GM12878 (cell line): ENCODE results near the gene PDIA5. TPM values are rescaled to one million over a fixed set of nuclear protein-coding genes. Genes with fewer than 3 reads are reported as not detected.

ENCODE experiments used
- ATAC-seq: fragments of 200-7000 bp; cut with Tn5 transposase; 3 replicates; pipeline ENCODE4 v1.9.1; 2020; ENCODE audit warnings: mild to moderate bottlenecking, moderate library complexity
- BruUV-seq: library from RNA; stranded (reverse); fragments of 400-500 nt; replicated peaks from 2 replicates; lab custom pipeline; 2021; lab: Mats Ljungman, UMichigan
- CTCF ChIA-PET: fragments of 300-600 bp; sonication (Branson Sonifier 250); formaldehyde crosslinking; extraction: SDS; loops from one replicate; lab custom pipeline; 2021; ENCODE audit warnings: inconsistent platforms; lab: Yijun Ruan, JAX
- POLR2A ChIA-PET: fragments of 350-600 bp; formaldehyde crosslinking; extraction: SDS; loops from one replicate; lab custom pipeline; 2021; ENCODE audit warnings: inconsistent platforms; lab: Charles Lee
- RAD21 ChIA-PET: fragments of 300-600 bp; sonication (Branson Sonifier 250); formaldehyde crosslinking; loops from one replicate; lab custom pipeline; 2023; ENCODE audit warnings: antibody characterized with exemption; ENCODE audit not compliant: unreplicated experiment; lab: Charles Lee
- SMC1A ChIA-PET: fragments of 300-600 bp; sonication (Branson Sonifier 250); formaldehyde crosslinking; loops from one replicate; lab custom pipeline; 2023; ENCODE audit not compliant: unreplicated experiment, uncharacterized antibody; lab: Charles Lee
- DNase-seq: peaks from one replicate; pipeline ENCODE4 v3.0.0-alpha.2; 2011; ENCODE audit warnings: low read depth, low spot score
- FAIRE-seq: peaks from 3 replicates; lab custom pipeline; 2011; peaks lifted over from hg19 to GRCh38; lab: Jason Lieb, UNC
- H2AFZ ChIP-seq: 2 replicates; pipeline ENCODE4 v1.6.0; 2011; ENCODE audit warnings: low read depth, low read length, control low read depth; ENCODE audit not compliant: control insufficient read depth
- H3K27ac ChIP-seq: 2 replicates; pipeline ENCODE4 v1.5.1; 2011; ENCODE audit warnings: control low read depth; ENCODE audit not compliant: control insufficient read depth, insufficient read depth
- H3K27me3 ChIP-seq, 2 experiments: replicated peaks in 1 of 2; 2 replicates each; pipeline versions ENCODE4 v1.6.0 to v1.6.1; 2011; ENCODE audit warnings: low read length in 1 of 2; ENCODE audit not compliant: control insufficient read depth in 2 of 2, insufficient read depth in 2 of 2
- H3K36me3 ChIP-seq, 2 experiments: 2 replicates each; pipeline ENCODE4 v1.5.1; 2011; ENCODE audit warnings: low read length in 1 of 2; ENCODE audit not compliant: control insufficient read depth in 2 of 2, insufficient read depth in 2 of 2
- H3K4me1 ChIP-seq: 2 replicates; pipeline ENCODE4 v1.6.1; 2011; ENCODE audit warnings: mild to moderate bottlenecking, low read length, moderate library complexity, mixed read lengths; ENCODE audit not compliant: control insufficient read depth, insufficient read depth
- H3K4me2 ChIP-seq: 2 replicates; pipeline ENCODE4 v1.6.0; 2011; ENCODE audit warnings: control low read depth; ENCODE audit not compliant: control insufficient read depth, insufficient read depth
- H3K4me3 ChIP-seq: fragments of 200-600 bp; sonication (generic); 2 replicates; pipeline ENCODE4 v1.5.1; 2016
- H3K79me2 ChIP-seq: 2 replicates; pipeline ENCODE4 v1.6.0; 2011; ENCODE audit warnings: low read length; ENCODE audit not compliant: control insufficient read depth, insufficient read depth
- H3K9ac ChIP-seq: 2 replicates; pipeline ENCODE4 v1.8.0; 2011; ENCODE audit warnings: low read length, control low read depth, mixed read lengths; ENCODE audit not compliant: control insufficient read depth, insufficient read depth
- H3K9me3 ChIP-seq: replicated peaks from 3 replicates; pipeline ENCODE4 v1.5.1; 2011; ENCODE audit warnings: mild to moderate bottlenecking, low read length; ENCODE audit not compliant: control insufficient read depth, insufficient read depth
- H4K20me1 ChIP-seq: 2 replicates; pipeline ENCODE4 v1.6.0; 2011; ENCODE audit not compliant: control insufficient read depth, insufficient read depth
- BHLHE40 ChIP-seq, 2 experiments: fragments of 450-650 bp in 1 of 2; IDR thresholded peaks; 2 replicates each; pipeline ENCODE4 v1.6.1; 2011 to 2017; ENCODE audit warnings: low read depth in 2 of 2, borderline replicate concordance in 1 of 2, improper control_type of control experiment in 1 of 2, low read length in 1 of 2, mild to moderate bottlenecking in 1 of 2
- EGR1 ChIP-seq, 2 experiments: IDR thresholded peaks; 1 replicate in 1 of 2; 2 replicates in 1 of 2; pipeline ENCODE4 v1.6.1; 2011 to 2012; ENCODE audit warnings: low read depth in 2 of 2, low read length in 2 of 2, borderline replicate concordance in 1 of 2, mild to moderate bottlenecking in 1 of 2, moderate library complexity in 1 of 2
- NBN ChIP-seq: fragments of 450-650 bp; IDR thresholded peaks from 2 replicates; pipeline ENCODE4 v1.6.1; 2016
- NFYA ChIP-seq: IDR thresholded peaks from 2 replicates; pipeline ENCODE4 v1.6.1; 2011; ENCODE audit warnings: low read depth, mild to moderate bottlenecking, low read length, improper control_type of control experiment, borderline replicate concordance
- NFYB ChIP-seq: IDR thresholded peaks from 2 replicates; pipeline ENCODE4 v1.6.1; 2011; ENCODE audit warnings: low read depth, mild to moderate bottlenecking, low read length, improper control_type of control experiment, moderate library complexity; ENCODE audit not compliant: insufficient read depth
- NR2F1 ChIP-seq: fragments of 450-650 bp; conservative IDR thresholded peaks from 2 replicates; pipeline ENCODE4 v1.6.1; 2017; ENCODE audit warnings: mild to moderate bottlenecking
- WRNIP1 ChIP-seq: IDR thresholded peaks from 2 replicates; pipeline ENCODE4 v1.6.1; 2011; ENCODE audit warnings: low read depth, low read length, improper control_type of control experiment, borderline replicate concordance
- WGBS: methylation state at CpG from one replicate; pipeline ENCODE4 v1.1.6; 2016; ENCODE audit warnings: low lambda C conversion rate; ENCODE audit not compliant: insufficient replicate concordance, insufficient coverage; ENCODE audit errors: missing lambda C conversion rate; 5-methylcytosine and 5-hydroxymethylcytosine counted together
- in situ Hi-C: fragments of 300-500 bp; cut with MboI; formaldehyde crosslinking; loops from 9 replicates; pipeline ENCODE4 v1.14.3; 2018; ENCODE audit warnings: mixed read lengths
- intact Hi-C: fragments of 100-400 bp; cut with micrococcal nuclease; formaldehyde crosslinking; loops from one replicate; pipeline ENCODE4 v1.14.2; 2022; ENCODE audit not compliant: unreplicated experiment
- polyA plus RNA-seq, 11 experiments: library from polyadenylated mRNA; depleted of rRNA in 4 of 11; unstranded in 6 of 11; stranded (reverse) in 5 of 11; fragments of >200 nt; fragmentation: Nextera tagmentation in 4 of 11; fragmentation: Illumina TruSeq in 1 of 11; extraction: Ambion mirVana in 4 of 11; extraction: Trizol in 1 of 11; gene quantifications; 1 replicate in 1 of 11; 2 replicates in 10 of 11; pipeline versions ENCODE4 v1.2.1 to v1.2.3, GENCODE V29; 2011 to 2016; ENCODE audit warnings: inconsistent platforms in 2 of 11, missing spikeins in 2 of 11, low read depth in 1 of 11
- total RNA-seq, 4 experiments: library from RNA; depleted of rRNA in 3 of 4; stranded (reverse); fragments of >200 nt in 3 of 4; fragmentation: Illumina TruSeq in 1 of 4; extraction: Trizol in 1 of 4; gene quantifications; 2 replicates each; pipeline versions ENCODE4 v1.2.1 to v1.2.3, GENCODE V29; 2013 to 2021
- TF ChIP-seq, protein P1 (sequence below): fragments of 450-650 bp; IDR thresholded peaks from 2 replicates; pipeline ENCODE4 v1.6.1; 2016; ENCODE audit warnings: mild to moderate bottlenecking
- TF ChIP-seq, protein P2 (sequence below): fragments of 150-350 bp; IDR thresholded peaks from 2 replicates; pipeline ENCODE4 v1.6.1; 2016; ENCODE audit warnings: low read depth, low read length

The PDIA5 gene
- total and polyA plus RNA-seq, 10 of the 15 experiments (the other 5 are each of a cell fraction or from before 2014, with no cell fraction given), result 4.1 to 24.8 (median 19.2) TPM

DNA sequence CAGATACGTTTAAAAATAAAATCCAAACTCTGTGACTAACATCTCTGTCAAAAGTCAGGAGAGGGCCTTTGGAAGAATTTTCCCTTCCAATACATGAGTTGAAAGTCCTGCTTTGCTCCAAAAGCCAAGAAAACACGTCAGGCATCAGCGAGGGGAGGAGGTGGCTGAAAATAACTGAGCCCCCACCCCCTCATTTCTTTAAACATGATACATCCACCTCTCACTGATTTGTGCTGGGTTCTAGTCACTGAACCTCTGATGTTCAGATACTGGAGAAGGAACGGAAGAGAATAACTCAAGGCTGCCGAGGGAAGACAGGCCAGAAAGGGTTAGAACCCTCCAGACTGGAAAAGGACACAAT, 29.8 kb upstream of the PDIA5 start:
- ATAC-seq, result no peak
- H3K27ac ChIP-seq, result no peak overlapping the region
- no peaks in the 10 kb centered on the region for H3K4me1 ChIP-seq
- RAD21 ChIA-PET, result no interaction called here
- in situ Hi-C loops, result no loop called here
- no TSS peak for BruUV-seq
- TF ChIP-seq, protein P1, sequence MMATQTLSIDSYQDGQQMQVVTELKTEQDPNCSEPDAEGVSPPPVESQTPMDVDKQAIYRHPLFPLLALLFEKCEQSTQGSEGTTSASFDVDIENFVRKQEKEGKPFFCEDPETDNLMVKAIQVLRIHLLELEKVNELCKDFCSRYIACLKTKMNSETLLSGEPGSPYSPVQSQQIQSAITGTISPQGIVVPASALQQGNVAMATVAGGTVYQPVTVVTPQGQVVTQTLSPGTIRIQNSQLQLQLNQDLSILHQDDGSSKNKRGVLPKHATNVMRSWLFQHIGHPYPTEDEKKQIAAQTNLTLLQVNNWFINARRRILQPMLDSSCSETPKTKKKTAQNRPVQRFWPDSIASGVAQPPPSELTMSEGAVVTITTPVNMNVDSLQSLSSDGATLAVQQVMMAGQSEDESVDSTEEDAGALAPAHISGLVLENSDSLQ, result no peak
- TF ChIP-seq, protein P2, sequence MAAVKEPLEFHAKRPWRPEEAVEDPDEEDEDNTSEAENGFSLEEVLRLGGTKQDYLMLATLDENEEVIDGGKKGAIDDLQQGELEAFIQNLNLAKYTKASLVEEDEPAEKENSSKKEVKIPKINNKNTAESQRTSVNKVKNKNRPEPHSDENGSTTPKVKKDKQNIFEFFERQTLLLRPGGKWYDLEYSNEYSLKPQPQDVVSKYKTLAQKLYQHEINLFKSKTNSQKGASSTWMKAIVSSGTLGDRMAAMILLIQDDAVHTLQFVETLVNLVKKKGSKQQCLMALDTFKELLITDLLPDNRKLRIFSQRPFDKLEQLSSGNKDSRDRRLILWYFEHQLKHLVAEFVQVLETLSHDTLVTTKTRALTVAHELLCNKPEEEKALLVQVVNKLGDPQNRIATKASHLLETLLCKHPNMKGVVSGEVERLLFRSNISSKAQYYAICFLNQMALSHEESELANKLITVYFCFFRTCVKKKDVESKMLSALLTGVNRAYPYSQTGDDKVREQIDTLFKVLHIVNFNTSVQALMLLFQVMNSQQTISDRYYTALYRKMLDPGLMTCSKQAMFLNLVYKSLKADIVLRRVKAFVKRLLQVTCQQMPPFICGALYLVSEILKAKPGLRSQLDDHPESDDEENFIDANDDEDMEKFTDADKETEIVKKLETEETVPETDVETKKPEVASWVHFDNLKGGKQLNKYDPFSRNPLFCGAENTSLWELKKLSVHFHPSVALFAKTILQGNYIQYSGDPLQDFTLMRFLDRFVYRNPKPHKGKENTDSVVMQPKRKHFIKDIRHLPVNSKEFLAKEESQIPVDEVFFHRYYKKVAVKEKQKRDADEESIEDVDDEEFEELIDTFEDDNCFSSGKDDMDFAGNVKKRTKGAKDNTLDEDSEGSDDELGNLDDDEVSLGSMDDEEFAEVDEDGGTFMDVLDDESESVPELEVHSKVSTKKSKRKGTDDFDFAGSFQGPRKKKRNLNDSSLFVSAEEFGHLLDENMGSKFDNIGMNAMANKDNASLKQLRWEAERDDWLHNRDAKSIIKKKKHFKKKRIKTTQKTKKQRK, result no peak
- TF ChIP-seq WRNIP1 (no peak), NBN (no peak), EGR1 (IDR thresholded peaks at IDR 0.05; ENCODE audit: borderline replicate concordance in 1 of 2, low read depth in 2 of 2, low read length in 2 of 2) (no peak), NFYB (no peak), BHLHE40 (IDR thresholded peaks at IDR 0.05; ENCODE audit: borderline replicate concordance in 1 of 2, low read depth in 2 of 2, low read length in 1 of 2) (no peak), NR2F1 (no peak), NFYA (no peak)
- TF ChIP-seq, all 136 proteins: peak for 0
- WGBS, result 9% methylated on average over 5 of the region's 5 CpGs
- ChIA-PET SMC1A (interaction anchor here (0.7 kb wide), 1 partner anchor 553 kb away, joined by 3 read pairs; no protein-coding TSS in a partner anchor), POLR2A (no interaction called here), CTCF (no interaction called here)
- FAIRE-seq (no peak), DNase-seq (no peak)
- H3K9ac ChIP-seq, result no peak overlapping the region
- no peaks in the 10 kb centered on the region for H3K36me3 ChIP-seq
- no peak overlapping the region for H3K4me3 ChIP-seq
- intact Hi-C loops, result no loop called here
- H3K79me2 ChIP-seq, result no peaks in the 10 kb centered on the region
- H3K4me2 ChIP-seq, result no peak overlapping the region
- H3K9me3 ChIP-seq, result no peaks in the 10 kb centered on the region
- no peak overlapping the region for H2AFZ ChIP-seq
- H3K27me3 ChIP-seq, result peaks cover 0 to 10% of the 10 kb centered on the region in 2 experiments
- no peaks in the 10 kb centered on the region for H4K20me1 ChIP-seq
